Lower lobe of right lung (tissue), 2 donors: ENCODE results near the gene ZNF629. TPM values are rescaled to one million over a fixed set of nuclear protein-coding genes. Genes with fewer than 3 reads are reported as not detected.
A peak's percentile ranks its signal among the peaks of the same experiment; 100 is the strongest.

Experiments
- ATAC-seq, 2 donors: fragments of 200-7000 bp; cut with Tn5 transposase; one replicate each; pipeline ENCODE4 v1.9.1; 2020 to 2022; ENCODE audit warnings: mild to moderate bottlenecking in 2 of 2, moderate library complexity in 2 of 2
- DNase-seq: peaks from one replicate; pipeline ENCODE4 v3.0.0-alpha.2; 2020
- H3K27ac ChIP-seq: fragments of 200-600 bp; one replicate; pipeline ENCODE4 v1.8.0; 2022
- H3K27me3 ChIP-seq: fragments of 200-600 bp; one replicate; pipeline ENCODE4 v1.8.0; 2022; ENCODE audit warnings: low read depth
- H3K36me3 ChIP-seq: fragments of 200-600 bp; one replicate; pipeline ENCODE4 v1.8.0; 2022; ENCODE audit warnings: mild to moderate bottlenecking
- H3K4me1 ChIP-seq: fragments of 200-600 bp; one replicate; pipeline ENCODE4 v1.8.0; 2022
- H3K4me3 ChIP-seq: fragments of 200-600 bp; one replicate; pipeline ENCODE4 v1.8.0; 2022; ENCODE audit warnings: mild to moderate bottlenecking
- H3K9me3 ChIP-seq: fragments of 200-600 bp; one replicate; pipeline ENCODE4 v1.8.0; 2022
- intact Hi-C: fragments of 100-400 bp; cut with DNase I; formaldehyde crosslinking; loops from one replicate; pipeline ENCODE4 v1.11.0; 2022
- total RNA-seq: library from RNA; stranded (reverse); fragmentation: NEBNext Ultra II Directional; extraction: Animal tissue kit (Norgen Biotek cat#: 25700); gene quantifications from one replicate; pipeline ENCODE4 v1.2.1, GENCODE V29; 2021
- TF ChIP-seq, protein P1 (sequence below): fragments of 200-600 bp; IDR thresholded peaks from one replicate; pipeline ENCODE4 v1.8.0; 2022; ENCODE audit warnings: antibody characterized with exemption, mild to moderate bottlenecking
- donor health status: DM: no; HTN: yes; CAD: no; lungs with severe emphysema.

Gene ZNF629
- total RNA-seq, 1 donor from 2014 or later = 11.9 TPM

DNA sequence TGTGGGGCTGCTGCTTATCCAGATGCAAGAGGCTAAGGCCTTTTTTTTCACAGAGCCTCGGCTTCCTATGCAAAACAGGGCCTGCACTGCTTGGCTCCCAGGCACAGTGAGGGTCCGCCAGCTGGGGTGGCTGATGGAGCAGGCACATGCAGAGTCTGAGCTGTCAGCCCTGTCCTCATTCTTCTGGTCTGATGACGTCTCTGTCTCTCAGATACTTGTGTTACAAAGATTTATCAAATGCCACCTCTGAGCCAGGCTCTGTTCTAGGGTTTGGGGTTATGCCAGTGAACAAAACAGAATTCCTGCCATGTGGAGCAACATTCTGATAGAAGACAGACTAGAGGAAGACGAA lies 20.1 kb downstream of the ZNF629 start:
- Histone ChIP-seq H3K36me3 (peaks cover 92% of the 10 kb centered on the region), H3K9me3 (no peaks in the 10 kb centered on the region), H3K4me3 (no peak overlapping the region), H3K27ac (no peak overlapping the region), H3K27me3 (no peaks in the 10 kb centered on the region), H3K4me1 (peaks cover 18% of the 10 kb centered on the region)
- intact Hi-C loops = no loop called here
- TF ChIP-seq, protein P1, sequence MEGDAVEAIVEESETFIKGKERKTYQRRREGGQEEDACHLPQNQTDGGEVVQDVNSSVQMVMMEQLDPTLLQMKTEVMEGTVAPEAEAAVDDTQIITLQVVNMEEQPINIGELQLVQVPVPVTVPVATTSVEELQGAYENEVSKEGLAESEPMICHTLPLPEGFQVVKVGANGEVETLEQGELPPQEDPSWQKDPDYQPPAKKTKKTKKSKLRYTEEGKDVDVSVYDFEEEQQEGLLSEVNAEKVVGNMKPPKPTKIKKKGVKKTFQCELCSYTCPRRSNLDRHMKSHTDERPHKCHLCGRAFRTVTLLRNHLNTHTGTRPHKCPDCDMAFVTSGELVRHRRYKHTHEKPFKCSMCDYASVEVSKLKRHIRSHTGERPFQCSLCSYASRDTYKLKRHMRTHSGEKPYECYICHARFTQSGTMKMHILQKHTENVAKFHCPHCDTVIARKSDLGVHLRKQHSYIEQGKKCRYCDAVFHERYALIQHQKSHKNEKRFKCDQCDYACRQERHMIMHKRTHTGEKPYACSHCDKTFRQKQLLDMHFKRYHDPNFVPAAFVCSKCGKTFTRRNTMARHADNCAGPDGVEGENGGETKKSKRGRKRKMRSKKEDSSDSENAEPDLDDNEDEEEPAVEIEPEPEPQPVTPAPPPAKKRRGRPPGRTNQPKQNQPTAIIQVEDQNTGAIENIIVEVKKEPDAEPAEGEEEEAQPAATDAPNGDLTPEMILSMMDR = no peak
- DNase-seq = no peak
- no peak for ATAC-seq

DNA sequence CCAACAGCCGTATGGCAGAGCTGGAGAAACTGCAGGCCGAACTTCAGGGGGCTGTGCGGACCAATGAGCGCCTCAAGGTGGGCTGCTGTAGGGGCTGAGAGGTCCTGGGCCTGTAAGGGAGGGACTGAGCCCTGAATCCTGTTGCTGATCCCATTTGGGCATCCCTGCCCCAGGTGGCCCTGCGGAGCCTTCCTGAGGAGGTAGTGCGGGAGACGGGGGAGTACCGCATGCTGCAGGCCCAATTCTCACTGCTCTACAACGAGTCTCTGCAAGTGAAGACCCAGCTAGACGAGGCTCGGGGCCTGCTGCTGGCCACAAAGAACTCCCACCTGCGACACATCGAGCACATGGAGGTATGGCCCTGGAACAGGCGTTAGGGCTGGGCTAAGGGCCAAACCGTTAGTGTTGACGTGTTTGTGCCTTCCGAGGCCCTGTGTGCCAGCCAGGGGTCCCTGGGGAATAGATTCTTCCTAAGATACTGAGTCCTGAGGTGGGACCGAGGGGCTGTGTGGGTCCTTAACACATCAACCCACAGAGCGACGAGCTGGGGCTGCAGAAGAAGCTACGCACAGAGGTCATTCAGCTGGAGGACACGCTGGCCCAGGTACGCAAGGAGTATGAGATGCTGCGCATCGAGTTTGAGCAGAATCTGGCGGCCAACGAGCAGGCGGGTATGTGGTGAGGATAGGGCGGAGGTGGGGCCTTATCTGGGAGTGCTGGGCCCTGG lies 20.6 kb downstream of the ZNF629 start:
- DNase-seq = peak; percentile 35

DNA sequence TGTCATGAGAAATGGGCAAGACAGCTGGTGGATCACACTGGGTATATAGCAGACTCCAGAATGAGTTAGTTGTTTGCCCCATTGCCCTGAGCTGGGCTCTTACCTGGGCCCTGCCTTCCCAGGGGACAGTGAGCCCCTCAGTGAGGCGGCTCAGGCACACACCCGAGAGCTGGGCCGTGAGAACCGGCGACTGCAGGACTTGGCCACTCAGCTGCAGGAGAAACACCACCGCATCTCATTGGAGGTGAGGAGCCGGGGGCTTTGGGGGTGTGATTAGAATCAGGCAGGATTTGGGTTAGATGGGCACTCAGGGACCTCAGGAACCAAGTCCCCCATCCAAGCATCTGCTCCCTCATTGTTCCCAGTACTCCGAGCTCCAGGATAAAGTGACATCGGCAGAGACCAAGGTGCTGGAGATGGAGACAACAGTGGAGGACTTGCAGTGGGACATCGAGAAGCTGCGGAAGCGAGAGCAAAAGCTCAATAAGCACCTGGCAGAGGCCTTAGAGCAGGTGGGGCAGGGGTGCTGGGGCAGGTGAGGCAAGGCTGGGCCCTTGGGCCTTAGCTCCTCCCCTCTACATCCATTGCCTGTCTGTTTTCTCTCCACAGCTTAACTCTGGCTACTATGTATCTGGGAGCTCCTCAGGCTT lies 22.1 kb downstream of the ZNF629 start:
- peaks cover 27% of the 10 kb centered on the region for H3K4me1 ChIP-seq
- H3K9me3 ChIP-seq = no peaks in the 10 kb centered on the region
- intact Hi-C loops = no loop called here
- no peak overlapping the region for H3K27ac ChIP-seq
- DNase-seq (peak; percentile 32), ATAC-seq (no peak)
- H3K27me3 ChIP-seq = no peaks in the 10 kb centered on the region
- peaks cover 72% of the 10 kb centered on the region for H3K36me3 ChIP-seq
- TF ChIP-seq, protein P1 = no peak
- no peak overlapping the region for H3K4me3 ChIP-seq

More for the DNA sequence above, 20.6 kb downstream of the ZNF629 start:
- no peaks in the 10 kb centered on the region for H3K27me3 ChIP-seq
- no peaks in the 10 kb centered on the region for H3K9me3 ChIP-seq
- TF ChIP-seq, protein P1 = no peak
- H3K27ac ChIP-seq = no peak overlapping the region
- peaks cover 87% of the 10 kb centered on the region for H3K36me3 ChIP-seq
- intact Hi-C loops = no loop called here
- peaks cover 20% of the 10 kb centered on the region for H3K4me1 ChIP-seq
- no peak overlapping the region for H3K4me3 ChIP-seq
- no peak for ATAC-seq

DNA sequence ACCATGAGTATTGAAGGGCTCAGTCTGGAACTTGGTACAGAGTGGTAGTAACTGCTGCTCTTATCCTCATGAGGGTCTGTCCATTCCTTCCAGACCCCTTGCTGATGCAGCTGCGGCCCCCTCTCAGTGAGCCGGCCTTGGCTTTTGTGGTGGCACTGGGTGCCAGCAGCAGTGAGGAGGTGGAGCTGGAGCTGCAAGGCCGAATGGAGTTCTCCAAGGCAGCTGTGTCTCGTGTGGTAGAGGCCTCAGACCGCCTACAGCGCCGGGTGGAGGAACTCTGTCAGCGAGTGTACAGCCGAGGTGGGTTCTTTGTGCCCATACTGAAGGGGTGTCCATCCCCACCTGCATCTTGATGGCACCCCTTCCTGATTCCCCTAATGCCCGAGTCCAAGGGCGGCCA lies 22.9 kb downstream of the ZNF629 start:
- intact Hi-C loops = no loop called here
- no peaks in the 10 kb centered on the region for H3K9me3 ChIP-seq
- peaks cover 27% of the 10 kb centered on the region for H3K4me1 ChIP-seq
- TF ChIP-seq, protein P1 = no peak
- H3K27me3 ChIP-seq = no peaks in the 10 kb centered on the region
- DNase-seq (peak; percentile 29), ATAC-seq (no peak)
- H3K4me3 ChIP-seq = no peak overlapping the region
- no peak overlapping the region for H3K27ac ChIP-seq
- H3K36me3 ChIP-seq = peaks cover 64% of the 10 kb centered on the region

DNA sequence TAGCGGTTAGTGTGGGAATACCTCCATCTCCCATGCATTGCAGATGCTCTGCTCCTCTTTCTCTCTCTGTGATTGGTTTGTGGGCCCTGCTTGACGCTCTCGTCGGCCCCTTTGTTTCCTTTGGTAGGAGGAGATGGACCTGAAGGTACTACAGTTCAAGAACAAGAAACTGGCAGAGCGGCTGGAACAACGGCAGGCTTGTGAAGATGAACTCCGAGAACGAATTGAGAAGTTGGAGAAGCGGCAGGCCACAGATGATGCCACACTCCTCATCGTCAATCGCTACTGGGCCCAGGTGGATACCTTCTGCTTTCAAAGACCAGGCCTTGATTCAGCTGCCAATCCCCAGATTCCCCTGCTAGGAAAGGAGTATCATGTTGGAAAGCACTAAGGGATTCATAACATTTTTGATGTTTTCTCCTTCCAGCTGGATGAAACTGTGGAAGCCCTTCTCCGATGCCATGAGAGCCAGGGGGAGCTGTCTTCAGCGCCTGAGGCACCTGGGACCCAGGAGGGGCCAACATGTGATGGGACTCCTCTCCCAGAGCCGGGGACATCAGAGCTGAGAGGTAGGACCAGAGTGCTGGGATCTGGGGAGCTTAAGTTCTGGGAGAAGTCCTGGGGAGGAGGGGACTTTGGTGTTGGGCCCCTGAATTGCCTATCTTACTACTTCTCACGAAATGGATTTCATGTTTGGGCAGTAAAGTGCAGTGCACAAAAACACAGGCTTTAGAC lies 23.8 kb downstream of the ZNF629 start:
- Histone ChIP-seq H3K27ac (peak overlapping the region; percentile 88), H3K27me3 (no peaks in the 10 kb centered on the region), H3K36me3 (peaks cover 54% of the 10 kb centered on the region), H3K9me3 (no peaks in the 10 kb centered on the region), H3K4me3 (peak overlapping the region; percentile 79), H3K4me1 (peaks cover 27% of the 10 kb centered on the region)
- intact Hi-C loops = no loop called here
- ATAC-seq (no peak), DNase-seq (no peak)
- TF ChIP-seq, protein P1 = no peak
